Activated CD4-positive, alpha-beta T cell treated with anti-CD3 and anti-CD28 coated beads for 36 hours (primary cell): ENCODE results near the gene HAPLN1. TPM values are rescaled to one million over a fixed set of nuclear protein-coding genes. Genes with fewer than 3 reads are reported as not detected.

Source experiments
- ATAC-seq: fragments of 200-7000 bp; cut with Tn5 transposase; one replicate; pipeline ENCODE4 v1.10.0; 2021; ENCODE audit warnings: mild to moderate bottlenecking, moderate library complexity
- CTCF ChIA-PET: fragments of 350-600 bp; sonication (Branson Sonifier 250); formaldehyde crosslinking; loops from one replicate; lab custom pipeline; 2021; ENCODE audit warnings: antibody characterized with exemption; lab: Charles Lee
- POLR2A ChIA-PET: fragments of 350-600 bp; sonication (Branson Sonifier 250); formaldehyde crosslinking; loops from one replicate; lab custom pipeline; 2021; ENCODE audit warnings: antibody characterized with exemption, inconsistent platforms; lab: Charles Lee
- DNase-seq: peaks from one replicate; pipeline ENCODE4 v3.0.0-alpha.2; 2020
- H3K27ac Mint-ChIP-seq: one replicate; pipeline ENCODE4 v1.8.0; 2021; ENCODE audit warnings: mixed read lengths
- H3K27me3 Mint-ChIP-seq: one replicate; pipeline ENCODE4 v1.8.0; 2021; ENCODE audit warnings: mixed read lengths
- H3K36me3 Mint-ChIP-seq: one replicate; pipeline ENCODE4 v1.8.0; 2021; ENCODE audit warnings: low read depth, mixed read lengths
- H3K4me1 Mint-ChIP-seq: one replicate; pipeline ENCODE4 v1.8.0; 2021; ENCODE audit warnings: mixed read lengths
- H3K4me3 Mint-ChIP-seq: one replicate; pipeline ENCODE4 v1.8.0; 2021; ENCODE audit warnings: mild to moderate bottlenecking, moderate library complexity, mixed read lengths
- H3K9me3 Mint-ChIP-seq: one replicate; pipeline ENCODE4 v1.8.0; 2021; ENCODE audit warnings: low read depth, mixed read lengths
- intact Hi-C, 2 experiments: fragments of 100-400 bp; cut with DNase I in 1 of 2; cut with micrococcal nuclease in 1 of 2; formaldehyde crosslinking; loops; one replicate each; pipeline versions ENCODE4 v1.14.2 to v1.15.1; 2022 to 2024; cut with DNase I, micrococcal nuclease
- total RNA-seq, 2 experiments: library from RNA; stranded (reverse); gene quantifications; one replicate each; pipeline ENCODE4 v1.2.3, GENCODE V29; 2021

HAPLN1 gene
- not detected for total RNA-seq

DNA sequence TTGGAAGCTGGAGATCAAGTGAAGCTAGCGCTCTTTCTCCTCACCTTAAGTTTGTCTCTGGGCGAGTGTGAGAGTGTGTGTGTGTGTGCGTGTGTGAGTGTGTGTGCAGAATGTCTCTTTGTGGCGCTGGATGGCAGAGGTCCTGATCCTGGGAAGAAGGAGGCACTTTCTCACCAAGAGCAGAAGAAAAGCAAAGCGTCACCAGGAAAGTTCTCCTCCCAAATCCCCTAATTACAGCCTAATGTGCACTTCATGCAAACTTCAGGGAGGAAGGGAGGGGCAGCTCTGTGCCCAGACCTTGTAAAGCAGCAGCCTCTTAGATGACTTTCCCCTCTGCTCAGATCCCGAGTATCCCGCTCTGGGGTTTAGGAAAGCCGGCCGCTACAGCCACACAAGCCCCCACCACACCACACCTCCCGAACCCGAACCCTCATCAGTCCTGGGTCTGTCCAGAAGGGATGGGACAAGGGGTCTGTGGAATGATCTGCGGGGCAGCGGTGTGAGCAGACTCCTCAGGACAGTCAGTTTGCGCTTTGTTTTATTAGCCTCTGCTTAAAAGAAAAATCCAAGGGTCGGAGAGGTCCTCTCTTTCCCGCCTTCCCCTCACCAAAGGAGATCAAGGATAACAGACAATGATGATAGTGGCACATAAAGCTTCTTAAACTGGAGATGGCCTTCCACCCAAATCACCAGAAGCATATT is at the start of gene HAPLN1:
TSS of gene HAPLN1 (minus strand) at position 20 of the 702 bp plus-strand sequence. CDS start 47,332 bp downstream, outside the sequence.
- ATAC-seq (no peak), DNase-seq (no peak)
- POLR2A ChIA-PET, result no interaction called here
- Mint-ChIP-seq H3K36me3 (no peaks in the 10 kb centered on the region), H3K27ac (no peak within 1 kb of the TSS), H3K4me3 (peak within 1 kb of the TSS; percentile 33), H3K27me3 (peaks cover 48% of the 10 kb centered on the region), H3K9me3 (no peaks in the 10 kb centered on the region), H3K4me1 (peaks cover 5% of the 10 kb centered on the region)
- intact Hi-C loops, result loop anchor here in 1 of 2 experiments (10.0 kb wide), 1 partner anchor 664 kb away; the partner anchor contains the start of gene EDIL3
- CTCF ChIA-PET, result interaction anchor here (0.6 to 1.3 kb wide), 2 partner anchors 9 to 18 kb away, joined by 3 to 4 read pairs; no protein-coding TSS in a partner anchor

DNA sequence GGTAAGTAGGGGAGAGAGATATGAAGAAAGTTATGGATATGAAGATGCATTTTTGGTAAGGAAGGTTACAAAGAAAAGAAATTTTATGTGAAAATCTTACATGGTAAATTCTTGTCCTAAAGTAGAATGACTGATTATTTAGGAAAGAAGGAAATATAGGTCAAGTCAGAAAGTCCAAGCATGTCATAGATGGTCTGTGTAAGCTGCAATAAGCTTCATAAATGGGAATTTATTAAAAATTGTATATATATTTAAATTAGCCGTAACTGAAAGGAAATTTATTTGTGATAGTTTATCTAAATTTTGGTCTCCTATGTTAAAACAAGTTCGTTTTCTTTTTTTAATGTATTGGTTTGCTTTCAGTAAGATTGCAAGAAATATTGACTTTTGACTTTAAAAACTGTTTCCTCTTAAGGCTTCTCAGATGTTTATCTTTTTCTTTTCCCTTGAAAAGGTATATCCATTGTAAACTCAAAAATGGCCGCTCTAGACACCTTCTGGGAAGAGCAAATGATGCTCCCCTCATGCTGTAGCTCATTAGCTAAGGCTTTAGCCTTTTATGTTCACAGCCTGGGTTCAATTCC is 46.8 kb upstream of the HAPLN1 start:
- no peaks in the 10 kb centered on the region for H3K27me3 Mint-ChIP-seq
- ChIA-PET POLR2A (no interaction called here), CTCF (no interaction called here)
- DNase-seq, result no peak
- intact Hi-C loops, result no loop called here
- H3K4me3 Mint-ChIP-seq, result no peak overlapping the region
- H3K27ac Mint-ChIP-seq, result no peak overlapping the region
- H3K9me3 Mint-ChIP-seq, result peaks cover 10% of the 10 kb centered on the region
- H3K36me3 Mint-ChIP-seq, result no peaks in the 10 kb centered on the region
- no peak for ATAC-seq
- no peaks in the 10 kb centered on the region for H3K4me1 Mint-ChIP-seq

DNA sequence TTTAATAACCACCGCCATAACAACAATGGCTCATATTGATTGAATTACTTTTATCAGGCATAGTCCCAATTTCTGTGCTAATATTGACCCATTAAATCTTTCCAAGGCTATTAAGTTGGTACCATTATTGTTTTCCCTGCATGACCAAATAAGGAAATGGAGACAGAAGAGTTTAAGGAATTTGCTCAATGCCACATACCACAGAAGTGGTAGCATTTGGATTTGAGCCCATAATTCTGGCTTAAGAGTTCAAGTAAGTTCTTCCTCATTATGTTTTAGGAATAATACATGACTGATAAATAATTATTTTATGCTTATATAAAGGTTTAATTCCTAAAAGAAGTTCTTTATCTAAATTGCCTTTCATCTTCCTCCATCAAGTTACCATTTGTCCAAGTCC is 43.4 kb upstream of the HAPLN1 start:
- intact Hi-C loops, result no loop called here
- ChIA-PET CTCF (no interaction called here), POLR2A (no interaction called here)
- no peak overlapping the region for H3K4me3 Mint-ChIP-seq
- no peak overlapping the region for H3K27ac Mint-ChIP-seq
- no peaks in the 10 kb centered on the region for H3K4me1 Mint-ChIP-seq
- H3K36me3 Mint-ChIP-seq, result no peaks in the 10 kb centered on the region
- no peak for ATAC-seq
- H3K9me3 Mint-ChIP-seq, result peaks cover 10% of the 10 kb centered on the region
- DNase-seq, result no peak
- no peaks in the 10 kb centered on the region for H3K27me3 Mint-ChIP-seq

DNA sequence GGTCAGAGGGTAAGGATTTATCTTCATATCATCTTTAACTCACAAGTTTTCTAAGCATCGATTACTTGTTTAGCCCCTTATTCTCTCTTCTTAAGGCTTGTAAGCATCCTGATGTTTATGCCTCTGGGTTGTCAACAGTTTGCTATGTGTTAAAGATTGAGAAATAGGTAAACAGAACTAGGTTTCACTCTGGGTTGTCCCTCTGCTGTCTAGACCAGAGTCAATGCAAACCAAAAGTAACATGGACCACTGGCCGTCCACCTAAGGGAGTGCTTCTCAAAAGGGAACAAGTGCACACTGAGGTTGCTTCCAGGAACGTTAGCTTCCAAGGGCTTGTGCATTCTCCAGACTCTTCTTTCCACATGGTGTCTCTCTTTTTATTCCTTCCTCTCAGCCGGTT is 39.9 kb upstream of the HAPLN1 start:
- intact Hi-C loops, result loop anchor here (1.0 kb wide), 1 partner anchor 8 kb away; no protein-coding TSS in a partner anchor
- no peaks in the 10 kb centered on the region for H3K27me3 Mint-ChIP-seq
- no peaks in the 10 kb centered on the region for H3K4me1 Mint-ChIP-seq
- no peaks in the 10 kb centered on the region for H3K9me3 Mint-ChIP-seq
- H3K36me3 Mint-ChIP-seq, result no peaks in the 10 kb centered on the region
- ChIA-PET POLR2A (no interaction called here), CTCF (no interaction called here)
- DNase-seq (no peak), ATAC-seq (no peak)
- H3K27ac Mint-ChIP-seq, result no peak overlapping the region
- H3K4me3 Mint-ChIP-seq, result no peak overlapping the region

DNA sequence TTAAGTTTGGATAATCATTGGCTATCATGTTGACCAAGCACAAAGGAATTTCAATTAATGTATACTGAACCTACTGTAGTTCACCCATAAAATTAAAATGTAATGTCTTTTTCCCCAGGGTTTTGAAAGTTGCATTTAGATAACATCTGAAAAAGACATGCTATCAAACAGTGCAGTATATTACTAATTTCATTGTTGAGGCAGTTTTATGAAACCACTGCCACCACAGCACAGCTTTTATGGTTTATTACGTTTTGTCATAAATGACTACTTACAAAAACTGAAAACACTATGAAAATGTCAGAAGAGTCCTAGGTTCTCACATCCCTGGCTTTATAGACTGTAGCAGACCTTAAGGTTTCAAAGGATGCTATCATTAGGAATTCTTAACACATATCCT is 32.0 kb upstream of the HAPLN1 start:
- Mint-ChIP-seq H3K27me3 (no peaks in the 10 kb centered on the region), H3K4me1 (no peaks in the 10 kb centered on the region), H3K9me3 (peaks cover 4% of the 10 kb centered on the region), H3K36me3 (no peaks in the 10 kb centered on the region), H3K27ac (no peak overlapping the region), H3K4me3 (no peak overlapping the region)
- intact Hi-C loops, result loop anchor here (1.0 kb wide), 1 partner anchor 8 kb away; no protein-coding TSS in a partner anchor
- ATAC-seq (no peak), DNase-seq (no peak)
- ChIA-PET POLR2A (no interaction called here), CTCF (interaction anchor here (1.7 kb wide), 1 partner anchor 10 kb away, joined by 3 read pairs; no protein-coding TSS in a partner anchor)

DNA sequence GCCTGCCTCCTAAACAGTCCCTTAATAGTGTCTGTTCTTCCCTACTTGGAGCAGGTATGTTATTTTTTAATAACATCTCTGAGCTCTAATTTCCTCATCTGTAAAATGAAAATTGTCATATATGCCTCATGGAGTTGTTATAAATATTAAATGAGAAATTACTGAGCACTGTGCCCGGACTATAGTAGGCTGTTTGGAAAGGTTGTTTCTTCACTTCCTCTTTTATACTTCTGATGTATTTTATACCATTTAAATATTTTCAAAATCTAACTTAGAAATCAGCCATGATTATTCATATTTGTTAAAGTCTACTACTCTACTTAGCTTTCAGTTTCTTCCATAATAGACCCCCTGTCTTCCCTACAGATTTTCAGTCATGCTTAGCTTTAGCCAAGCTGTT is 30.5 kb upstream of the HAPLN1 start:
- ChIA-PET CTCF (no interaction called here), POLR2A (no interaction called here)
- H3K27me3 Mint-ChIP-seq, result no peaks in the 10 kb centered on the region

DNA sequence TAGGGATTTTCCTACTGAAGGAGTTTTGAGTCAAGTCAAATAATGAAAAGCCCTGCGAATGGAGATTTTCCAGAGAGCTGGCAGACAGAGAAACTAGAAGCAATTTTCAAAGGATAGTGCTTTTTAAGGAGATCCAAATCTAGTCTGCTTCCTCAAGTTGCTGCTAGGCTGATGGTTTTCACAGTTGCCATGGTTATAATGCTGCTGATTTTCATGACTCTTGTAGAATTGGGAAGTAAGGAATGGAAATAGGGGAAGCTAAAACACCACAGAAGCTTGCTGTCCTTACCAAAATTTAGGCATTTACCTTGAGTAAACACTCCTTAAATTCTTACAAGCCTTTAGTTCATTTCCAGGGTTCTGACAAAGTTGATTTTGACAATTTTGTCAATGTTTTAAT is 30.1 kb upstream of the HAPLN1 start:
- peaks cover 4% of the 10 kb centered on the region for H3K9me3 Mint-ChIP-seq
- no peaks in the 10 kb centered on the region for H3K36me3 Mint-ChIP-seq
- H3K27ac Mint-ChIP-seq, result no peak overlapping the region
- no peak for DNase-seq
- ChIA-PET POLR2A (no interaction called here), CTCF (no interaction called here)
- no peak overlapping the region for H3K4me3 Mint-ChIP-seq
- intact Hi-C loops, result no loop called here
- H3K4me1 Mint-ChIP-seq, result no peaks in the 10 kb centered on the region
- no peaks in the 10 kb centered on the region for H3K27me3 Mint-ChIP-seq
- ATAC-seq, result no peak

More for the DNA sequence above, 30.5 kb upstream of the HAPLN1 start:
- intact Hi-C loops, result no loop called here
- H3K4me3 Mint-ChIP-seq, result no peak overlapping the region
- no peaks in the 10 kb centered on the region for H3K36me3 Mint-ChIP-seq
- H3K9me3 Mint-ChIP-seq, result peaks cover 4% of the 10 kb centered on the region
- ATAC-seq (no peak), DNase-seq (no peak)
- H3K4me1 Mint-ChIP-seq, result no peaks in the 10 kb centered on the region
- H3K27ac Mint-ChIP-seq, result no peak overlapping the region

DNA sequence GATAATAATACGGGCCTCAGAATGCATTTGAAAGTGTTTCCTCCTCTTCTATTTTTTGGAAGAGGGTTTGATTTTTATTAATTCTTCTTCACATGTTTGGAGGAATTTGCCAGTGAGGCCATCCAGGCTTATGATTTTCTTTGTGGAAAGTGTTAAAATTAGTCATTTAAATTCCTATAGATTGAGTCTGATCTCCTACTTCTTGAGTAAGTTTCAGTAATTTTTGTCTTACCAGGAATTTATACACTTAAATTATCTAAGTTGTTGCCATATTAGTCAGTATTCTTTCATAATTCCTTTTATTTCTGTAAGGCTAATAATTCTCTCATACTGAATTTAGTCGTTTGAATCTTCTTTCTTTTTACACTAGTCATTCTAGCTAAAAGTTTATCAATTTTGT is 25.2 kb upstream of the HAPLN1 start:
- H3K27ac Mint-ChIP-seq, result no peak overlapping the region
- CTCF ChIA-PET, result no interaction called here
- POLR2A ChIA-PET, result no interaction called here

DNA sequence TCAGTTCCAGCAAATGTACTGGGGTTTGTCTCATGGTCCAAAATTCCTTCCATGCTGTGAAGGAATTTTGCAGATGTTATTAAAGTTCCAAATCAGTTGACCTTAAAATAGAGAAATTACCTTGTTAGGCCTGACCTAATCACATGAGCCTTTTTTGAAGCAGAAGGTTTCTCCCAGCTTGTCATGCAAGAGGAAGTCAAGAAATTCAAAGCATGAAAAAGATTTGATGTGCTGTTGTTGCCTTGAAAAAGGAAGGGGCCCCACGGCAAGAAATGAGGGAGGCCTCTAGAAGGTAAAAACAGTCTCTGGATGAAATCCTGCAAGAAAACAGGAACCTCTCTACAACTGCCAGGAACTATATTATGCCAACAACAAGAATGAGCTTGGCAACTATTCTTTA is 24.2 kb upstream of the HAPLN1 start:
- intact Hi-C loops, result no loop called here
- ChIA-PET POLR2A (no interaction called here), CTCF (no interaction called here)
- DNase-seq (no peak), ATAC-seq (no peak)
- peaks cover 4% of the 10 kb centered on the region for H3K9me3 Mint-ChIP-seq
- H3K27ac Mint-ChIP-seq, result no peak overlapping the region
- H3K4me3 Mint-ChIP-seq, result no peak overlapping the region
- H3K4me1 Mint-ChIP-seq, result no peaks in the 10 kb centered on the region
- H3K36me3 Mint-ChIP-seq, result no peaks in the 10 kb centered on the region
- no peaks in the 10 kb centered on the region for H3K27me3 Mint-ChIP-seq

More for the DNA sequence above, 25.2 kb upstream of the HAPLN1 start:
- intact Hi-C loops, result no loop called here
- Mint-ChIP-seq H3K9me3 (peaks cover 4% of the 10 kb centered on the region), H3K4me3 (no peak overlapping the region), H3K36me3 (no peaks in the 10 kb centered on the region), H3K4me1 (no peaks in the 10 kb centered on the region), H3K27me3 (no peaks in the 10 kb centered on the region)
- DNase-seq (no peak), ATAC-seq (no peak)

DNA sequence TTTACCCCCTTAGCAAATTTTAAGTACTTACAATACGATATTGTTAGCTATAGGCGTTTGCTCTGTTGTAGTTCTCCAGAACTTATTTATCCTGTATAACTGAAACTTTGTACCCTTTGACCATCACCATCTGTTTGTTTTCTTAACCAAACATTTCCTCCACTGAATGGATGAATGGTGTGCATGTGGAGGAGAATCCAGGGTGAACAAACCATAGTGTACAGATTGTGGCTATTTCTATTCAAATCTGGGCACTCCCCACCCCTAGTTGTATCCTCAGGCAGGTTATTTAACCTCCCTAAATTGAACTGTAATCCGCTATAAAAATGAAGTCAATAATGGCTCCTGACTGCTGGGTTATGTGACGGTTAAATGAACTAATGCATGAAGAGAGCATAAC is 21.4 kb upstream of the HAPLN1 start:
- Mint-ChIP-seq H3K27ac (no peak overlapping the region), H3K4me3 (no peak overlapping the region), H3K27me3 (no peaks in the 10 kb centered on the region), H3K9me3 (no peaks in the 10 kb centered on the region), H3K4me1 (no peaks in the 10 kb centered on the region), H3K36me3 (no peaks in the 10 kb centered on the region)
- DNase-seq (no peak), ATAC-seq (no peak)
- intact Hi-C loops, result no loop called here
- ChIA-PET CTCF (no interaction called here), POLR2A (no interaction called here)

DNA sequence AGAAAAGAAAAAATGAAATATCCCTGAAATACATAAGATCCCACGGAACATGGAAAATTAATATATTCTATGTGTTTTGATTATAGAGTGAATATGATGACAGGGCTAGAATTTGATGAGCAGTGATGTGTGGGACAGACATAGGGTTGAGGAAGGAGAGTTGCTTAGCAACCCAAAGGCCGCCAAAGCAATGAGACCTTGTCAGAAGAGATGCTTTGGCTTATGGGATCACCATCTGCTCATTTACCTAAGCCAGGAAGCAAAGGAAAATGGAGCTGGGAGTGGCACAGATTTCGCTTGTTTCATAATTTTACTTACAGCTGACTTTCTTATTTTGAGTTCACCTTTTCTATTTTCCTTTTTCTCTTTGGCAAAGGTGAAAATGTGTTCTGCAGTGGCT is 20.9 kb upstream of the HAPLN1 start:
- Mint-ChIP-seq H3K27ac (no peak overlapping the region), H3K4me3 (no peak overlapping the region), H3K4me1 (no peaks in the 10 kb centered on the region), H3K36me3 (no peaks in the 10 kb centered on the region), H3K9me3 (no peaks in the 10 kb centered on the region), H3K27me3 (no peaks in the 10 kb centered on the region)
- ATAC-seq (no peak), DNase-seq (no peak)
- POLR2A ChIA-PET, result no interaction called here
- intact Hi-C loops, result no loop called here
- CTCF ChIA-PET, result no interaction called here

DNA sequence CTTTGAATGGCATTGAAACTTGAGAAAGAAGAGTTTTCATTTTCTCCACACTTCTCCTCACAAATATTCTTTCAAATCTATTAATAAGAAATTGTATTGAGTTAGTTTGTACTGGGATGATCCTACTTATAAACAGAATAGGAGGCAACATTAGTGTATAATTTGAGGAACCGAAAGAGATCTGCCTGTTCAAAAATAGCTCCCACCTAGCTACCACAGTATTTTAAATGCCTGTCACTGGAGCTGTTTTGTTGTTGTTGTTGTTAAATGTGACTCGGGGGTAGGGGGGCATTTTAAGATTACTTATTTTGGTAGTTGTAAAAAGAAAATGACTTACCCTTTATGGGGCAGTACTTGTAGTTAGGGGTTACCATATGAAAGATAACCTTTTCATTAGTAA is 20.1 kb upstream of the HAPLN1 start:
- POLR2A ChIA-PET, result no interaction called here

More for the DNA sequence above, 20.1 kb upstream of the HAPLN1 start:
- Mint-ChIP-seq H3K36me3 (no peaks in the 10 kb centered on the region), H3K27me3 (no peaks in the 10 kb centered on the region), H3K4me1 (no peaks in the 10 kb centered on the region), H3K4me3 (no peak overlapping the region), H3K27ac (no peak overlapping the region), H3K9me3 (no peaks in the 10 kb centered on the region)
- intact Hi-C loops, result no loop called here
- no peak for ATAC-seq
- no peak for DNase-seq
- CTCF ChIA-PET, result no interaction called here
